ENCODE results near the gene PPBP. TPM values are rescaled to one million over a fixed set of nuclear protein-coding genes. Genes with fewer than 3 reads are reported as not detected.

Gene PPBP
- total RNA-seq, 1 experiment from 2014 or later = not detected

GRCh38 chr4:73984736-73985527 is 3.1 kb downstream of the PPBP start (continued):
- TF ChIP-seq PRDM15 (CRISPR knock-in tag; IDR thresholded peaks at IDR 0.05) (no peak), CDX4 (CRISPR knock-in tag; IDR thresholded peaks at IDR 0.05; ENCODE audit: borderline replicate concordance) (no peak), ZNF512 (CRISPR knock-in tag; IDR thresholded peaks at IDR 0.05; ENCODE audit: borderline replicate concordance) (no peak), KAT7 (CRISPR knock-in tag; IDR thresholded peaks at IDR 0.05; ENCODE audit: borderline replicate concordance) (no peak), TCF7 (CRISPR knock-in tag; IDR thresholded peaks at IDR 0.05; ENCODE audit: low read depth) (no peak), ZNF138 (CRISPR knock-in tag; conservative IDR thresholded peaks at IDR 0.05) (no peak), ARID4B (CRISPR knock-in tag; IDR thresholded peaks at IDR 0.05; ENCODE audit: borderline replicate concordance) (no peak), ATF1 (CRISPR knock-in tag; IDR thresholded peaks at IDR 0.05) (no peak), NFE2L1 (CRISPR knock-in tag; IDR thresholded peaks at IDR 0.05) (no peak), E2F4 (CRISPR knock-in tag; IDR thresholded peaks at IDR 0.05; ENCODE audit: borderline replicate concordance, low read depth) (no peak), ZNF425 (CRISPR knock-in tag; conservative IDR thresholded peaks at IDR 0.05) (no peak), ZNF416 (CRISPR knock-in tag; IDR thresholded peaks at IDR 0.05) (no peak), SMAD3 (CRISPR knock-in tag; IDR thresholded peaks at IDR 0.05; ENCODE audit: borderline replicate concordance) (no peak), USF1 (CRISPR knock-in tag; IDR thresholded peaks at IDR 0.05) (no peak), MLX (CRISPR knock-in tag; IDR thresholded peaks at IDR 0.05) (no peak), ZBTB21 (CRISPR knock-in tag; IDR thresholded peaks at IDR 0.05; ENCODE audit: borderline replicate concordance) (no peak), USF2 (CRISPR knock-in tag; IDR thresholded peaks at IDR 0.05) (no peak), ZNF671 (CRISPR knock-in tag; IDR thresholded peaks at IDR 0.05) (no peak), CTCF (IDR thresholded peaks at IDR 0.05) (no peak)
